ENCODE measurements around the gene LCE4A. TPM values are rescaled to one million over a fixed set of nuclear protein-coding genes. Genes with fewer than 3 reads are reported as not detected.

LCE4A gene
- total RNA-seq, 1 experiment from 2014 or later = not detected

- no peak for DNase-seq (ENCODE audit: low read depth)
Observed at GRCh38 chr1:152745765-152746444, 37.9 kb downstream of the LCE4A start.

GRCh38 chr1:152747831-152748230 is 39.9 kb downstream of the LCE4A start:
- DNase-seq (ENCODE audit: low read depth) = no peak

DNA sequence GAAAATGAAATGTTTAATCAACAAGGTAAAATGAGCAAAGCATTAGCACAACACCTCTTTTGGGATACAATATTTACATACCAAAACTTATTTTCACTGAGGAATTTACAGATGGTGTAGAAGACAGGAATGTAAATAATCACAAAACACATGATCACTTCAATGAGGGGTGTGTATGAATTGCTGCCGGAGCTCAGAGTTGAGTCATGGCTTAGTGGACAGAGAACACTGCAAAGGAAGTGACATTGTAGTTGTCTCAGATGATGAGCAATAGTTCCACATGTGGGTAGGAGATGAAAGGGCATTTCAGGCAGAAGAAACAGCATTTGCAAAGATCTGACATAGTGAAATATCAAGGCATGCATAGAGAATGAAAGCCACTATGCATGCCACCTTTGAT is 44.3 kb downstream of the LCE4A start:
- peak; percentile 49 for DNase-seq (ENCODE audit: low read depth)

- DNase-seq (ENCODE audit: low read depth) = no peak
Observed at GRCh38 chr1:152753586-152753985, 45.6 kb downstream of the LCE4A start.

- DNase-seq (ENCODE audit: low read depth) = no peak
Observed at GRCh38 chr1:152756872-152757271, 48.9 kb downstream of the LCE4A start.

DNA sequence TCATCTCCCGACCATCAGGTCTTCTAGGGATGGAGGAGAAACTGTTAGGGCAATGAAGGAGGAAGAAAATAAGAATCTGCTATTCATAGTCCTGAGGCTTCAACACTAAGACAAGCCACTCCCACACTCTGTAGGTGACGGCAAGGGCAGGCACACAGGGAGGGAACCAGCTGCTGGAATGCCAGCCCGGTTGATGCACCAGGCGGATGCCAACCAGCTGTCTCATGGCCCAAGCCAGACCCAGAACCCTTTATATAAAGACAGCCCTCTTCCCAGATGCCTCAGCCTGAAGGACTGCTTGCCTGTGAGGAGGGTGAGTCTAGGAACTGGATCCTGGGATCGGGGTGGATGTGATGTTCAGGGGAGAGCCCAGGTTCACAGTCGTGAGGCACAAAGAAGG is 49.8 kb downstream of the LCE4A start, which contains the start of gene KPRP:
Gene KPRP (plus strand): TSS at position 279 of the 400 bp plus-strand sequence. CDS start 1,564 bp downstream, outside the sequence.
- no peak for DNase-seq (ENCODE audit: low read depth)

GRCh38 chr1:152758636-152759035 is 50.7 kb downstream of the LCE4A start:
- no peak for DNase-seq (ENCODE audit: low read depth)

Other genes starting within 250 kb of the LCE4A start
- not detected in 2 replicates for gene LCE5A, start 197.4 kb upstream of the LCE4A start, total RNA-seq (2014; rRNA removed; shearing (Covaris generic))
- gene CRCT1, start 193.7 kb upstream of the LCE4A start, total RNA-seq (2014; rRNA removed; shearing (Covaris generic)) = not detected in 2 replicates
- gene LCE3E, start 141.4 kb upstream of the LCE4A start, total RNA-seq (2014; rRNA removed; shearing (Covaris generic)) = not detected in 2 replicates
- not detected in 2 replicates for gene LCE3D, start 127.6 kb upstream of the LCE4A start, total RNA-seq (2014; rRNA removed; shearing (Covaris generic))
- not detected in 2 replicates for gene LCE3C, start 107.9 kb upstream of the LCE4A start, total RNA-seq (2014; rRNA removed; shearing (Covaris generic))
- gene LCE3B, start 94.3 kb upstream of the LCE4A start, total RNA-seq (2014; rRNA removed; shearing (Covaris generic)) = not detected in 2 replicates
- gene LCE3A, start 85.1 kb upstream of the LCE4A start, total RNA-seq (2014; rRNA removed; shearing (Covaris generic)) = not detected in 2 replicates
- not detected in 2 replicates for gene LCE2D, start 44.8 kb upstream of the LCE4A start, total RNA-seq (2014; rRNA removed; shearing (Covaris generic))
- gene LCE2C, start 32.9 kb upstream of the LCE4A start, total RNA-seq (2014; rRNA removed; shearing (Covaris generic)) = not detected in 2 replicates
- not detected in 2 replicates for gene LCE2B, start 22.0 kb upstream of the LCE4A start, total RNA-seq (2014; rRNA removed; shearing (Covaris generic))
- gene LCE2A, start 9.8 kb upstream of the LCE4A start, total RNA-seq (2014; rRNA removed; shearing (Covaris generic)) = not detected in 2 replicates
- gene KPRP, start 49.9 kb downstream of the LCE4A start, total RNA-seq (2014; rRNA removed; shearing (Covaris generic)) = not detected in 2 replicates
- not detected in 2 replicates for gene LCE1F, start 67.0 kb downstream of the LCE4A start, total RNA-seq (2014; rRNA removed; shearing (Covaris generic))
- gene LCE1E, start 78.1 kb downstream of the LCE4A start, total RNA-seq (2014; rRNA removed; shearing (Covaris generic)) = not detected in 2 replicates
- not detected in 2 replicates for gene LCE1D, start 88.6 kb downstream of the LCE4A start, total RNA-seq (2014; rRNA removed; shearing (Covaris generic))
- gene LCE1C, start 98.5 kb downstream of the LCE4A start, total RNA-seq (2014; rRNA removed; shearing (Covaris generic)) = not detected in 2 replicates
- gene LCE1B, start 103.8 kb downstream of the LCE4A start, total RNA-seq (2014; rRNA removed; shearing (Covaris generic)) = not detected in 2 replicates
- gene LCE1A, start 119.3 kb downstream of the LCE4A start, total RNA-seq (2014; rRNA removed; shearing (Covaris generic)) = not detected in 2 replicates
- not detected in 2 replicates for gene LCE6A, start 134.7 kb downstream of the LCE4A start, total RNA-seq (2014; rRNA removed; shearing (Covaris generic))
- not detected in 2 replicates for gene LCE7A, start 151.8 kb downstream of the LCE4A start, total RNA-seq (2014; rRNA removed; shearing (Covaris generic))
- not detected in 2 replicates for gene SMCP, start 170.2 kb downstream of the LCE4A start, total RNA-seq (2014; rRNA removed; shearing (Covaris generic))
- gene IVL, start 200.4 kb downstream of the LCE4A start, total RNA-seq (2014; rRNA removed; shearing (Covaris generic)) = not detected in 2 replicates
- not detected in 2 replicates for gene SPRR5, start 239.0 kb downstream of the LCE4A start, total RNA-seq (2014; rRNA removed; shearing (Covaris generic))